ENCODE data around the gene RITA1.
A peak's percentile ranks its signal among the peaks of the same experiment; 100 is the strongest.
"Not testable (repeated sequence)": the region's sequence is repeated elsewhere in the genome, so short reads cannot be mapped to it uniquely, and the experiment has no call there.

RITA1 gene, protein sequence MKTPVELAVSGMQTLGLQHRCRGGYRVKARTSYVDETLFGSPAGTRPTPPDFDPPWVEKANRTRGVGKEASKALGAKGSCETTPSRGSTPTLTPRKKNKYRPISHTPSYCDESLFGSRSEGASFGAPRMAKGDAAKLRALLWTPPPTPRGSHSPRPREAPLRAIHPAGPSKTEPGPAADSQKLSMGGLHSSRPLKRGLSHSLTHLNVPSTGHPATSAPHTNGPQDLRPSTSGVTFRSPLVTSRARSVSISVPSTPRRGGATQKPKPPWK

DNA sequence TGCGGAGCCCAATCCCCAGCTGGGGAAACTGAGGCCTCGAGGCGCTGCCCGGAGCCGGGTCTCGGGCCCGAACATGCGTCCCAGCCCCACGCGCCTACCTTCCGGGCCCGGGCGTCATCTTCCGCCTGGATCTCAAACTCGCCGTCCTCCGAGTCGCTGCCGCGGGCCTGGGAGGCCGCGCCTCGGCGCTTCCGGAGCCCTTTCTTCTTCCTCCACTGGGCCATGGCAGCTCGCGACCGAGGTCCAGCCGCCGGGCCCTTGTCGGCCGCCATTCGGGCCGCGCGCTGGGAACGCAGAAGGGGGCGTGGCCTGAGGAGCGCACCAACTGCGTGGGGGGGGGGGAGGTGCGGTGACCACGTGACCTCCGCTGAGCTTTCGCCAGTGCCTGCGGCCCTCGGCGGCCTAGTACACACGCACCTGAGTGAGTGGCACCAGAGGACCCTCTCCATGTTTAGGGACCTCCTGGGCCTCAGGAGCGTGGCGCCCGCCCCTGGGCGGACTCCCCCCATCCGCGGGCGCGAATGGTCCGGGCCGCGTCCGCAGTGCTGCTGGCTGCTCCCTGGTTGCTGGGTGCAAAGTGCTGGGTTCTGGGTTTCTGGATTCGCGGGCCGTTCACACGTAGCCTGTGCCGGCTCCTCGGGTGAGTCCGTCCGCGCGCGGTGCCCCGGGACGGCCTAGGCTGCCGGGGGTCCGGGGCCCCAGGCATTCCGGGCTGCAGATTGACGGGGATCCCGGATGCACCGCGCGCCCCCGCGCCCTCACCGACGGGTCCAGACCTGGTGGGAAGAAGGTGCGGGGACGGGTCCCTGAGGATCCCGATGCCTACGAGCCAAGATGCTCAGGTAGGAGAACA, at the start of gene RITA1, which contains the start of gene DDX54:
Gene RITA1 (plus strand): TSS at position 542 of the 853 bp plus-strand sequence. CDS start 1,026 bp downstream, outside the sequence.
Gene DDX54 (minus strand): TSS at position 299 of the 853 bp plus-strand sequence. CDS start 27 bp downstream, at position 272.
- Histone ChIP-seq H3K27me3 (ENCODE audit: low read depth) (no peaks in the 10 kb centered on the region), H3K36me3 (replicated peaks) (peaks cover 33% of the 10 kb centered on the region), H3K9me3 (no peaks in the 10 kb centered on the region; the same call in 1 of the 2 replicates), H3K4me3 (peak within 1 kb of the TSS; percentile 99), H3K4me1 (peaks cover 12% of the 10 kb centered on the region)
- peak; percentile 91 to 93 for DNase-seq (ENCODE audit: low spot score in 2 of 2)
- in situ Hi-C loops (cut with MboI; ENCODE audit: low sequenced_read_pairs): no loop called here

- in situ Hi-C loops (cut with MboI; ENCODE audit: low sequenced_read_pairs): no loop called here
- Histone ChIP-seq H3K36me3 (replicated peaks) (no peaks in the 10 kb centered on the region), H3K4me1 (peaks cover 4% of the 10 kb centered on the region; the same call in 1 of the 2 replicates), H3K27me3 (ENCODE audit: low read depth) (no peaks in the 10 kb centered on the region), H3K4me3 (no peak overlapping the region), H3K9me3 (no peaks in the 10 kb centered on the region)
- no peak for DNase-seq (ENCODE audit: low spot score in 2 of 2)
Measured at GRCh38 chr12:113136128-113136989, 49.2 kb upstream of the RITA1 start.

- H3K36me3 ChIP-seq (replicated peaks): no peaks in the 10 kb centered on the region
- in situ Hi-C loops (cut with MboI; ENCODE audit: low sequenced_read_pairs): no loop called here
- no peaks in the 10 kb centered on the region for H3K27me3 ChIP-seq (ENCODE audit: low read depth)
- DNase-seq (ENCODE audit: low spot score in 2 of 2): no peak
- H3K9me3 ChIP-seq: no peaks in the 10 kb centered on the region
- H3K4me1 ChIP-seq: peaks cover 4% of the 10 kb centered on the region; the same call in 1 of the 2 replicates
- no peak overlapping the region for H3K4me3 ChIP-seq
Measured at GRCh38 chr12:113136990-113137511, 48.5 kb upstream of the RITA1 start.

GRCh38 chr12:113137861-113138783, 47.4 kb upstream of the RITA1 start:
- Histone ChIP-seq H3K36me3 (replicated peaks) (no peaks in the 10 kb centered on the region), H3K27me3 (ENCODE audit: low read depth) (no peaks in the 10 kb centered on the region), H3K4me3 (no peak overlapping the region), H3K9me3 (no peaks in the 10 kb centered on the region), H3K4me1 (peaks cover 4% of the 10 kb centered on the region; the same call in 1 of the 2 replicates)
- in situ Hi-C loops (cut with MboI; ENCODE audit: low sequenced_read_pairs): no loop called here
- DNase-seq (ENCODE audit: low spot score in 2 of 2): no peak

DNA sequence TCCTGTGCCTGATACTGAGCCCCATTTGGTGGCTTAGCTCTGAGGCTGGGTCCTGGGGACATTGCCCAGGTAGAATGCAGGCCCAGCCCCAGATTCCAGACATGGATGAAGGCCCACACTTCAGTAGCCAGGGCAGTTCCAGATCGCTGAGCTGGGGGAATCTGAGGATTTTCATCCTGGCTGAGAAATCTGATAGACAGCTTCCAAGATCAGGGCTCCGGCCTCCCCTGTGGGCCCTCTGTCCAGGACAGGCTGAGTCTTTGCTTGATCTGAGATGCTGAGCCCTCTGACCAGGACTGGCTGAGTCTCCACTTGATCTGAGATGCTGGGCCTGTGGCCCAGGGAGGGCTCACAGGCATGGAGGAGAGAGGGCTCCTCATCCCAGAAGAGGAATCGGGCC, 46.7 kb upstream of the RITA1 start:
- Histone ChIP-seq H3K27me3 (ENCODE audit: low read depth) (no peaks in the 10 kb centered on the region), H3K4me1 (peaks cover 4% of the 10 kb centered on the region; the same call in 1 of the 2 replicates), H3K4me3 (no peak overlapping the region), H3K9me3 (no peaks in the 10 kb centered on the region), H3K36me3 (replicated peaks) (no peaks in the 10 kb centered on the region)
- in situ Hi-C loops (cut with MboI; ENCODE audit: low sequenced_read_pairs): no loop called here
- no peak for DNase-seq (ENCODE audit: low spot score in 2 of 2)

DNA sequence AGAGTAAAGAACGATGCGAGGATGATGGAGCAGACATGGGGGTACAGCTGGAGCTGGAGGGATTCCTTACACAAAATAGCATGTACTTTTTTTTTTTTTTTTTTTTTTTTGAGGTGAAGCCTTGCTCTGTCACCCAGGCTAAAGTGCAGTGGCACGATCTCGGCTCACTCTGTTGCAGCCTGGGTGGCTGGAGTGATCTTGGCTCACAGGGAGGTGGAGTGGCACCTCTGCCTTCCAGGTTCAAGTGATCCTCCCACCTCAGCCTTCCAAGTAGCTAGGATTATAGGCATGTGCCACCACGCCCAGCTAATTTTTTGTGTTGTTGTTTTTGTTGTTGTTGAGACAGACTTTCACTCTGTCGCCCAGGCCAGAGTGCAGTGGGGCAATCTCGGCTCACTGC, 44.8 kb upstream of the RITA1 start:
- Histone ChIP-seq H3K36me3 (replicated peaks) (no peaks in the 10 kb centered on the region), H3K27me3 (ENCODE audit: low read depth) (no peaks in the 10 kb centered on the region), H3K9me3 (no peaks in the 10 kb centered on the region), H3K4me1 (peaks cover 4% of the 10 kb centered on the region; the same call in 1 of the 2 replicates), H3K4me3 (no peak overlapping the region)
- DNase-seq (ENCODE audit: low spot score in 2 of 2): no peak
- in situ Hi-C loops (cut with MboI; ENCODE audit: low sequenced_read_pairs): no loop called here

DNA sequence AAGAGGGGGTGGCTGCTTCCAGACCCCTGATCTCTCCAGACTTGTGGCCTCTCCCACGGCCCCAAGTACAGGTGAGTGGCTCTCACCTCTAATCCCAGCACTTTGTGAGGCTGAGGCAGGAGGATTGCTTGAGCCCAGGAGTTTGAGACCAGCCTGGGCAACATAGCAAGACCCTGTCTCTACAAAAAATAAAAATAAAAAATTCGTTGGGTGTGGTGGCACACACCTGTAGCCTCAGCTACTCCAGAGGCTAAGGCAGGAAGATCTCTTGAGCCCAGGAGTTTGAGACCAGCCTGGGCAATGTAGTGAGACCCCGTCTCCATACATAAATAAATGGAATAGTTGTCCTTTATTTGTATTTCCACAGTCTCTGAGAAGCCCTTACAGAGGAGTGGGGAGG, 43.8 kb upstream of the RITA1 start:
- H3K36me3 ChIP-seq (replicated peaks); H3K9me3 ChIP-seq; H3K4me1 ChIP-seq; H3K27me3 ChIP-seq (ENCODE audit: low read depth); H3K4me3 ChIP-seq; DNase-seq (ENCODE audit: low spot score in 2 of 2); in situ Hi-C loops (cut with MboI; ENCODE audit: low sequenced_read_pairs): not testable (repeated sequence)

GRCh38 chr12:113142173-113142885, 43.2 kb upstream of the RITA1 start:
- no peak overlapping the region for H3K4me3 ChIP-seq
- in situ Hi-C loops (cut with MboI; ENCODE audit: low sequenced_read_pairs): no loop called here
- no peaks in the 10 kb centered on the region for H3K4me1 ChIP-seq
- DNase-seq (ENCODE audit: low spot score in 2 of 2): no peak
- no peaks in the 10 kb centered on the region for H3K36me3 ChIP-seq (replicated peaks)
- H3K27me3 ChIP-seq (ENCODE audit: low read depth): no peaks in the 10 kb centered on the region
- H3K9me3 ChIP-seq: no peaks in the 10 kb centered on the region

GRCh38 chr12:113142886-113143332, 42.6 kb upstream of the RITA1 start:
- no peaks in the 10 kb centered on the region for H3K4me1 ChIP-seq
- H3K9me3 ChIP-seq: no peaks in the 10 kb centered on the region
- in situ Hi-C loops (cut with MboI; ENCODE audit: low sequenced_read_pairs): no loop called here
- DNase-seq (ENCODE audit: low spot score in 2 of 2): no peak
- no peaks in the 10 kb centered on the region for H3K36me3 ChIP-seq (replicated peaks)
- H3K4me3 ChIP-seq: no peak overlapping the region
- no peaks in the 10 kb centered on the region for H3K27me3 ChIP-seq (ENCODE audit: low read depth)

GRCh38 chr12:113143959-113144358, 41.6 kb upstream of the RITA1 start:
- Histone ChIP-seq H3K4me3 (no peak overlapping the region), H3K36me3 (replicated peaks) (no peaks in the 10 kb centered on the region), H3K4me1 (no peaks in the 10 kb centered on the region), H3K27me3 (ENCODE audit: low read depth) (no peaks in the 10 kb centered on the region), H3K9me3 (no peaks in the 10 kb centered on the region)
- DNase-seq (ENCODE audit: low spot score in 2 of 2): no peak
- in situ Hi-C loops (cut with MboI; ENCODE audit: low sequenced_read_pairs): no loop called here

- no peak for DNase-seq (ENCODE audit: low spot score in 2 of 2)
- peaks cover 8% of the 10 kb centered on the region for H3K4me1 ChIP-seq
- in situ Hi-C loops (cut with MboI; ENCODE audit: low sequenced_read_pairs): no loop called here
- no peak overlapping the region for H3K4me3 ChIP-seq
- H3K36me3 ChIP-seq (replicated peaks): no peaks in the 10 kb centered on the region
- no peaks in the 10 kb centered on the region for H3K9me3 ChIP-seq
- H3K27me3 ChIP-seq (ENCODE audit: low read depth): no peaks in the 10 kb centered on the region
Measured at GRCh38 chr12:113144806-113145205, 40.7 kb upstream of the RITA1 start.
